Glomerular visceral epithelial cell (primary cell): ENCODE results near the gene RFXAP.

Source experiments
- DNase-seq: peaks from one replicate; pipeline ENCODE4 v3.0.0-alpha.2; 2016; ENCODE audit errors: extremely low spot score

RFXAP gene

GRCh38 chr13:36866232-36866631 lies 47.2 kb downstream of the RFXAP start:
- no peak for DNase-seq

- no peak for DNase-seq
Measured at GRCh38 chr13:36870050-36870692, 51.1 kb downstream of the RFXAP start.

GRCh38 chr13:36872621-36873020 lies 53.6 kb downstream of the RFXAP start:
- no peak for DNase-seq

- no peak for DNase-seq
Measured at GRCh38 chr13:36875431-36875830, 56.4 kb downstream of the RFXAP start.

- DNase-seq: no peak
Measured at GRCh38 chr13:36875961-36876360, 56.9 kb downstream of the RFXAP start.
